GM18870 (cell line): ENCODE measurements around the gene LDLR.
"Not testable (repeated sequence)": the region's sequence is repeated elsewhere in the genome, so short reads cannot be mapped to it uniquely, and the experiment has no call there.

Experiments used
- ATAC-seq: cut with Tn5 transposase; IDR thresholded peaks from one replicate; pipeline ENCODE4 v1.9.1; 2021; ENCODE audit warnings: moderate library complexity; ENCODE audit not compliant: unreplicated experiment

LDLR gene

GRCh38 chr19:11070123-11070522, 19.1 kb upstream of the LDLR start:
- ATAC-seq: no peak

DNA sequence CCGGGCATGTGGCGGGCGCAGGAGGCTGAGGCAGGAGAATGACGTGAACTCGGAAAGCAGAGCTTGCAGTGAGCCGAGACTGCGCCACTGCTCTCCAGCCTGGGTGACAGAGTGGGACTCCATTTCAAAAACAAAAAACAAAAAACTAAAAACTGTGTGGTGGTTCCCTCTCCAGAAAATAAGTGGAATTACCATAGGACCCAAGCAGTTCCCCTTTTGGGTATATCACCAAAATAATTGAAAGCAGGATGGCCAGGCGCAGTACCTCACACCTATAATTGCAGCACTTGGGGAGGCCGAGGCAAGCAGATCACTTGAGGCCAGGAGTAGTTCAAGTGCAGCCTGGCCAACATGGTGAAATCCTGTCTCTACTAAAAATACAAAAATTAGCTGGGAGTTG, 15.7 kb upstream of the LDLR start:
- no peak for ATAC-seq

DNA sequence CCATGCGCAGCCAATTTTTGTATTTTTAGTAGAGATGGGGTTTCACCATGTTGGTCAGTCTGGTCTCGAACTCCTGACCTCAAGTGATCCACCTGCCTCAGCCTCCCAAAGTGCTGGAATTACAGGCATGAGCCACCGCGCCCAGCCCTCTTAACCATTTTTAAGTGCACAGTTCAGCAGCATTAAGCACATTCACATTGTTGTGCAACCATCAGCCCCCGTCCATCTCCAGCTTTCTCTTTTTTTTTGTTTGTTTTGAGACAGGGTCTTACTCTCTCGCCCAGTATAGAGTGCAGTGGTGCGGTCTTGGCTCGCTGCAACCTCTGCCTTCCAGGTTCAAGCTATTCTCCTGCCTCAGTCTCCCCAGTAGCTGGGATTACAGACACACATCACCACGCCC, 12.5 kb upstream of the LDLR start:
- not testable (repeated sequence) for ATAC-seq

GRCh38 chr19:11078893-11079292, 10.4 kb upstream of the LDLR start:
- no peak for ATAC-seq

DNA sequence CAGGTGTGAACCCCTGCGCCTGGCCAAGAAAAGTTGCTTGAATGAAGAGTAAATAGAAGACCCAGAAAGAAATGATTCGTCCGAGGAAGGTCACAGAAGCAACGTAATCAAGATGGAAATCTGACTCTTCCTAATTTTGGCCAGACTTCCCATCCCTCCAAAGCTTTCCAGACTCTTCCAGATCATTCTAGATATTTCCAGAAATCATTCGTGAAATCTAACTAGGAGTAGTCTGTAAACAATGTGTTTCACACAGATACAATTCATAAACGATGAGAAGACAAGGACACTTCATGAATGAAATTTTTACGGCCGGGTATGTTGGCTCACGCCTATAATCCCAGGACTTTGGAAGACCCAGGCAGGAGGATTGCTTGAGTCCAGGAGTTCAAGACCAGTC, 9.3 kb upstream of the LDLR start:
- no peak for ATAC-seq

GRCh38 chr19:11087870-11088505, 1.3 kb upstream of the LDLR start:
- ATAC-seq: no peak

DNA sequence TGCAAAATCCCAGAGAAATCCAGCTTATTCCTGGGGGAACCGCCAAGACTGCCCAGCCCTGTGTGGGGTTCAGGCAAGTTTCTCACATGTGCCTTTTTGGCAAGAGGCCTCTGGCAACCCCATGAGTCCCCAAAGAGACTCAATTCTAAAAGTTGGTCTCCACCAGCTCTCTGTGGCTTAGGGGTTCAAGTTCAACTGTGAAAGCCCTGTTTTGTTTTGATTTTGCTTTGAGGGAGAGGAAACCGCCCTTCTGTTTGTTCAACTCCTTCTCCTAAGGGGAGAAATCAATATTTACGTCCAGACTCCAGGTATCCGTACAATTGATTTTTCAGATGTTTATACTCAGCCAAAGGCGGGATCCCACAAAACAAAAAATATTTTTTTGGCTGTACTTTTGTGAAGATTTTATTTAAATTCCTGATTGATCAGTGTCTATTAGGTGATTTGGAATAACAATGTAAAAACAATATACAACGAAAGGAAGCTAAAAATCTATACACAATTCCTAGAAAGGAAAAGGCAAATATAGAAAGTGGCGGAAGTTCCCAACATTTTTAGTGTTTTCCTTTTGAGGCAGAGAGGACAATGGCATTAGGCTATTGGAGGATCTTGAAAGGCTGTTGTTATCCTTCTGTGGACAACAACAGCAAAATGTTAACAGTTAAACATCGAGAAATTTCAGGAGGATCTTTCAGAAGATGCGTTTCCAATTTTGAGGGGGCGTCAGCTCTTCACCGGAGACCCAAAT, 583 bp upstream of the LDLR start:
- ATAC-seq: no peak

- not testable (repeated sequence) for ATAC-seq
Observed at GRCh38 chr19:11090014-11090263, 676 bp downstream of the LDLR start.

- ATAC-seq: no peak
Observed at GRCh38 chr19:11090264-11090996, 1.2 kb downstream of the LDLR start.

DNA sequence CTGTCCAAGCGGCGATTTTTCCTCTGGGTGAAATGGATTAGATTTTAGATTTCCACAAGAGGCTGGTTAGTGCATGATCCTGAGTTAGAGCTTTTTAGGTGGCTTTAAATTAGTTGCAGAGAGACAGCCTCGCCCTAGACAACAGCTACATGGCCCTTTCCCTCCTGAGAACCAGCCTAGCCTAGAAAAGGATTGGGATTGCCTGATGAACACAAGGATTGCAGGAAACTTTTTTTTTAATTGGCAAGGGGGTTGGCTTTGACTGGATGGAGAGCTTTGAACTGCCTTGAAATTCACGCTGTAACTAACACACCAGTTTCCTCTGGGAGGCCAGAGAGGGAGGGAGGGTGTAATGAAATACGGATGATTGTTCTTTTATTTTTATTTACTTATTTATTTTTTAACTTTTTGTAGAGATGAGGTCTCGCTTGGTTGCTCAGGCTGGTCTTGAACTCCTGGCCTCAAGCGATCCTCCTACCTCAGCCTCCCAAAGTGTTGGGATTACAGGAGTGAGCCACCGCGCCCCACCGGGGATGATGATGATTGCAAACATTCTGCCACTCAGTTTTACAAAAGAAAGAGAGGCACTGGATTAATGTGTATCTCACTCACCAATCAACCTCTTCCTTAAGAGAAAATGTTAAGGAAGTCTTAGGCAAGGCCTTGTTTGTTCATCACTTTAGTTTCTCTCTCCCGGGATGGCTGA, 1.9 kb downstream of the LDLR start:
- ATAC-seq: no peak

GRCh38 chr19:11091703-11092153, 2.5 kb downstream of the LDLR start:
- ATAC-seq: no peak

DNA sequence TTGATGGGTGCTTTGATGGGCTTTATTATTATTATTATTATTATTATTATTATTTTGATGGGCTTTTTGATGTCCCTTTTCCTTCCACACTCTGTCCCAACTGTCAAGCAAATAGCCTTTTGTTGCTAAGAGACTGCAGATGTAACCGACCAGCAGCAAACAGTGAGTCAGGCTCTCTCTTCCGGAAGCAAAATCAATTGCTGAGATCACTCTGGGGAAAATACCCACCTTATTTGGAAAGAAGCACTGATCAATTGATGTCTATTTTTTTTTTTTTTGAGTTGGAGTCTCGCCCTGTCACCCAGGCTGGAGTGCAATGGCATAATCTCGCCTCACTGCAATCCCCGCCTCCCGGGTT, 2.9 kb downstream of the LDLR start:
- no peak for ATAC-seq

DNA sequence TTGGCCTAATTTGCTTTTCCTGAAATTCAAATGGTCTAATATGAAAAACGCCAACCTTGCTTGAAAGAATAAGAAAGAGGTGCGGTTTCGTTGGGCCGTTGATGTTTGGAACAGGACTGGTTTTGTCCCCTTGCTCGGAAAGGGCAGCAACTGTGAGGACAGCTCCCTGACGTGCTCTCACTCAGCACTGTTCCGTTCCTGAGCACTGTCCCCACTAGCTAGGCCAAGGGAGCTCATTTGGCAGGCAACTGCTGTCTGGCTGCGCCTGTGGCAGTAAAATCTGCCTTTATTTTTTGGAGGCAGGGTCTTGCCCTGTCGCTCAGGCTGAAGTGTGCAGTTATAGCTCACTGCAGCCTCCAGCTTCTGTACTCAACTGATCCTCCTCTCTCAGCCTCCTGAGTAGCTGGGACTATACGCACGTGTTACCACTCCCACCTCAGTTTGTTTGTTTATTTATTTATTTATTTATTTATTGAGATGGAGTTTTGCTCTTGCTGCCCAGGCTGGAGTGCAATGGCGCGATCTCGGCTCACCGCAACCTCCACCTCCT, 4.5 kb downstream of the LDLR start:
- no peak for ATAC-seq

DNA sequence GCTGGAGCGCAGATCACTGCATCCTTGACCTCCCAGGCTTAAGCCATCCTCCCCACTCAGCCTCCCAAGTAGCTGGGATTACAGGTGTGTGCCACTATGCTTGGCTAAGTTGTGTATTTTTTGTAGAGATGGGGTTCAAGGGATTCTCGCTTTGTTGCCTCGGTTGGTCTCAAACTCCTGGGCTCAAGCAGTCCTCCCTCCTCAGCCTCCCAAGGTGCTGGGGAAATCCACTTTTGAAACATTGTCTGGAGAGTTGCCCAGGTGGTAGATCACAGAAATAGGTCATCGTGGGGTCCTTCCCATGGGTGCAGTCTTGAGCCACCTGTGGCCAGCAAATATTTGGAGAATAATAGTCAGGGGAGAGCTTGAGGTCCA, 5.2 kb downstream of the LDLR start:
- no peak for ATAC-seq

- no peak for ATAC-seq
Observed at GRCh38 chr19:11096210-11096841, 7.1 kb downstream of the LDLR start.

GRCh38 chr19:11097367-11097766, 8.1 kb downstream of the LDLR start:
- not testable (repeated sequence) for ATAC-seq

DNA sequence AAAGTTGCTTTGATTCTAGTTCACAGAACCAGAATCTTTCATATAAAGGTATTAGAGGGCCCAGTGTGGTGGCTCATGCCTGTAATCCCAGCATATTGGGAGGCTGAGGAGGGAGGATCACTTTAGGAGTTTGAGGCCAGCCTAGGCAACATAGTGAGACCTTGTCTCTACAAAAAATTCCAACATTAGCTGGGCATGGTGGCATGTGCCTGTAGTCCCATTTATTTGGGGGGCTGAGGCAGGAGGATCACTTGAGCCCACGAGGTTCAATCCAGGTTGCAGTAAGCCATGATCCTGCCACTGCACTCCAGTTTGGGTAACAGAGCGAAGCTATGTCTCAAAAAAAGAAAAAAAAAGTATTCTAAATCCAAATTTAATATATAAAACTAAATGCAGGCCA, 9.1 kb downstream of the LDLR start:
- ATAC-seq: no peak

- ATAC-seq: no peak
Observed at GRCh38 chr19:11098861-11099260, 9.6 kb downstream of the LDLR start.

GRCh38 chr19:11100049-11100448, 10.8 kb downstream of the LDLR start:
- ATAC-seq: no peak

DNA sequence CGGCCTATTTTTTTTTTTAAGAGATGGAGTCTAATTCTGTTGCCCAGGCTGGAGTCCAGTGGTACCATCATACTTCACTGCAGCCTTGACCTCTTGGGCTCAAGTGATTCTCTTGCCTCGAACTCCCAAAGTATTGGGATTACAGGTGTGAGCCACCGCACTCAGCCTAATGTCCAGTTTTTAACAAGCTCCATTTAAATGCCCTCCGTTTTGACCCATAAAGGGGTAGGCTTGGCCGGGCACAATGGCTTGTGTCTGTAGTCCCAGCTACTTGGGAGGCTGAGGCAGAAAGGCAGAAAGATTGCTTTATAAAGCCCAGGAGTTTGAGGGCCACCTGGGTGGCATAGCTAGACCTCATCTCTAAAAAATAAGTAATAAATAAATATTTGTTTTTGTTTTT, 11.8 kb downstream of the LDLR start:
- no peak for ATAC-seq

- no peak for ATAC-seq
Observed at GRCh38 chr19:11102944-11103343, 13.7 kb downstream of the LDLR start.
